SU-DHL-6 (cell line): ENCODE results near the gene PRKN.

Experiments
- H2AFZ ChIP-seq: fragments of 200-600 bp; sonication (generic); 2 replicates; pipeline ENCODE4 v1.6.1; 2014; ENCODE audit warnings: low read depth, mild to moderate bottlenecking, moderate library complexity, mixed read lengths, antibody characterized with exemption, low read length; ENCODE audit not compliant: severe bottlenecking
- H3F3A ChIP-seq: fragments of 200-600 bp; shearing (Covaris generic); 2 replicates; pipeline ENCODE4 v1.6.0; 2016; ENCODE audit warnings: antibody characterized with exemption, mild to moderate bottlenecking; ENCODE audit not compliant: insufficient read depth
- H3K27ac ChIP-seq: fragments of 200-600 bp; sonication (generic); 2 replicates; pipeline ENCODE4 v1.5.1; 2016; ENCODE audit warnings: low read depth, mild to moderate bottlenecking, low read length, moderate library complexity, mixed read lengths
- H3K27me3 ChIP-seq: fragments of 200-600 bp; sonication (generic), shearing (Covaris generic); 2 replicates; pipeline ENCODE4 v1.6.0; 2014; ENCODE audit warnings: mild to moderate bottlenecking, low read length
- H3K36me3 ChIP-seq: fragments of 200-600 bp; sonication (generic); 2 replicates; pipeline ENCODE4 v1.6.1; 2014; ENCODE audit warnings: mild to moderate bottlenecking, low read length, mixed read lengths
- H3K4me2 ChIP-seq: fragments of 300-600, 200-600 bp; shearing (Covaris generic), sonication (generic); 2 replicates; pipeline ENCODE4 v1.6.0; 2014; ENCODE audit warnings: low read length, low read depth, mild to moderate bottlenecking; ENCODE audit not compliant: poor library complexity, severe bottlenecking
- H3K4me3 ChIP-seq: fragments of 200-600 bp; sonication (generic); 2 replicates; pipeline ENCODE4 v1.5.1; 2014; ENCODE audit warnings: antibody characterized with exemption, low read length, mild to moderate bottlenecking, mixed read lengths; ENCODE audit not compliant: insufficient read depth, poor library complexity, severe bottlenecking
- H3K79me2 ChIP-seq: fragments of 200-600 bp; sonication (generic); 2 replicates; pipeline ENCODE4 v1.6.1; 2014; ENCODE audit warnings: mild to moderate bottlenecking, low read length, moderate library complexity; ENCODE audit not compliant: insufficient read depth
- H3K9ac ChIP-seq: fragments of 200-600 bp; sonication (generic); 2 replicates; pipeline ENCODE4 v1.7.0; 2014; ENCODE audit warnings: mild to moderate bottlenecking, low read length
- H3K9me2 ChIP-seq: fragments of 200-600 bp; sonication (generic); replicated peaks from 2 replicates; pipeline ENCODE4 v1.6.1; 2014; ENCODE audit warnings: low read length; ENCODE audit not compliant: insufficient read depth
- H3K9me3 ChIP-seq: fragments of 200-600 bp; sonication (generic); 2 replicates; pipeline ENCODE4 v1.6.1; 2014; ENCODE audit warnings: low read length, mixed read lengths; ENCODE audit not compliant: insufficient read depth
- H4K20me1 ChIP-seq: fragments of 200-600 bp; sonication (generic); 2 replicates; pipeline ENCODE4 v1.6.1; 2014; ENCODE audit warnings: low read depth, mild to moderate bottlenecking, antibody characterized with exemption, low read length, moderate library complexity, mixed read lengths
- CTCF ChIP-seq: fragments of 200-600 bp; sonication (generic); IDR thresholded peaks from one replicate; pipeline ENCODE4 v1.5.1; 2017; ENCODE audit warnings: antibody characterized with exemption, mild to moderate bottlenecking, low read length, moderate library complexity; ENCODE audit not compliant: insufficient read depth, poor library complexity, severe bottlenecking
- EZH2phosphoT487 ChIP-seq: fragments of 200-600 bp; sonication (generic), shearing (Covaris generic); conservative IDR thresholded peaks from 2 replicates; pipeline ENCODE4 v1.6.1; 2018; ENCODE audit warnings: mild to moderate bottlenecking, antibody characterized with exemption, low read length, moderate library complexity, mixed read lengths

Gene PRKN

GRCh38 chr6:161668665-161669064, 1058.9 kb downstream of the PRKN start:
- TF ChIP-seq EZH2phosphoT487: no peak
- no peak for TF ChIP-seq CTCF
- no peak overlapping the region for H3K27ac ChIP-seq
- no peaks in the 10 kb centered on the region for H3F3A ChIP-seq
- H2AFZ ChIP-seq: no peak overlapping the region
- no peak overlapping the region for H3K4me2 ChIP-seq
- no peaks in the 10 kb centered on the region for H3K36me3 ChIP-seq
- no peaks in the 10 kb centered on the region for H3K9me2 ChIP-seq
- H3K9ac ChIP-seq: no peak overlapping the region
- no peak overlapping the region for H3K4me3 ChIP-seq
- H4K20me1 ChIP-seq: no peaks in the 10 kb centered on the region
- no peaks in the 10 kb centered on the region for H3K27me3 ChIP-seq
- no peaks in the 10 kb centered on the region for H3K9me3 ChIP-seq
- H3K79me2 ChIP-seq: no peaks in the 10 kb centered on the region

DNA sequence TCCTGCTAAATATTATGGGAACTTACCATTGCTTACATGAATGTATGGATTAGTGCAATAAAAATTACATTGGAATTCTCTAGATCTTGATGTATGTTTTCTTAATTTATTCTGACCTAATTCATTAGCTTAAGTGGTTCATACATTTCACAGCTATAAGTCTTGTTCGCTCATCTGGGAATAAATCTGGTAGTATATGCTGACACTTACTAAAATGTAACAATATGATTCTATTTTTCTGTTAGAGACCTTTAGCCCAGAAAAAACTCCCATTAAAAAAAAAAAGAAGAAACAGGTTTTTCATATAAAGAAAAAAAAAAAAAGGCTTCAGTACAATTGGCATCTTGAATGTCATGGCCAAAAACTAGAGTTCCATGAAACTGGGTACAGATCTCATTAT, 1059.6 kb downstream of the PRKN start:
- Histone ChIP-seq H3K27me3 (no peaks in the 10 kb centered on the region), H4K20me1 (no peaks in the 10 kb centered on the region), H3K9me2 (no peaks in the 10 kb centered on the region), H3K9ac (no peak overlapping the region), H3K9me3 (no peaks in the 10 kb centered on the region), H3K36me3 (no peaks in the 10 kb centered on the region), H3K4me3 (no peak overlapping the region), H3F3A (no peaks in the 10 kb centered on the region), H2AFZ (no peak overlapping the region), H3K27ac (no peak overlapping the region), H3K79me2 (no peaks in the 10 kb centered on the region), H3K4me2 (no peak overlapping the region)
- TF ChIP-seq CTCF (no peak), EZH2phosphoT487 (no peak)

DNA sequence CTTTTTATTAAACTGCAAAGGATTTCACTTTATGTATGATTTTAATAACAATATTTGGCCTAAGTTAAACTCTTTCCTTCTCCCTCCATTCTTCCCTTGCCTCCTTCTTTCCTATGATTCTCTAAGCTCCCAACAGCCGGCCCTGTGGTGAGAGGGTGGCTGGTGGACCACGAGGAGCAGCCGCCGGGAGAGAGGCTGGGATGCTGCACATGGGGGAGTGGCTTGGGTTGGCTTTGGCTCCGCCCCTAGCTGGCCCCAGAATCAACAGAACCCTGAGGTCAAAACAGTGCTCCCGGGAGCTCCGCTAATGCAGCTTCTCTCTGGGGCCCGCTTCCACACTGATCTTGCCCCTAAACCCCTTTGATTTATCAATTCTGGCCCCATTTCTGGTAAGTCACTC, 1063.9 kb downstream of the PRKN start:
- no peaks in the 10 kb centered on the region for H3K9me2 ChIP-seq
- H3K4me2 ChIP-seq: no peak overlapping the region
- no peak overlapping the region for H3K4me3 ChIP-seq
- no peaks in the 10 kb centered on the region for H4K20me1 ChIP-seq
- no peak overlapping the region for H3K27ac ChIP-seq
- TF ChIP-seq CTCF (no peak), EZH2phosphoT487 (no peak)
- H3K27me3 ChIP-seq: no peaks in the 10 kb centered on the region
- no peaks in the 10 kb centered on the region for H3F3A ChIP-seq
- no peak overlapping the region for H3K9ac ChIP-seq
- H3K9me3 ChIP-seq: no peaks in the 10 kb centered on the region
- no peak overlapping the region for H2AFZ ChIP-seq
- H3K36me3 ChIP-seq: no peaks in the 10 kb centered on the region
- no peaks in the 10 kb centered on the region for H3K79me2 ChIP-seq
